Embryonic facial prominence (tissue), 1 donor: ENCODE results near the gene TRIM6.
"Not testable (repeated sequence)": the region's sequence is repeated elsewhere in the genome, so short reads cannot be mapped to it uniquely, and the experiment has no call there.

Experiments used
- DNase-seq: peaks from one replicate; pipeline ENCODE4 v3.0.0-alpha.2; 2016; ENCODE audit errors: extremely low spot score

Gene TRIM6, protein sequence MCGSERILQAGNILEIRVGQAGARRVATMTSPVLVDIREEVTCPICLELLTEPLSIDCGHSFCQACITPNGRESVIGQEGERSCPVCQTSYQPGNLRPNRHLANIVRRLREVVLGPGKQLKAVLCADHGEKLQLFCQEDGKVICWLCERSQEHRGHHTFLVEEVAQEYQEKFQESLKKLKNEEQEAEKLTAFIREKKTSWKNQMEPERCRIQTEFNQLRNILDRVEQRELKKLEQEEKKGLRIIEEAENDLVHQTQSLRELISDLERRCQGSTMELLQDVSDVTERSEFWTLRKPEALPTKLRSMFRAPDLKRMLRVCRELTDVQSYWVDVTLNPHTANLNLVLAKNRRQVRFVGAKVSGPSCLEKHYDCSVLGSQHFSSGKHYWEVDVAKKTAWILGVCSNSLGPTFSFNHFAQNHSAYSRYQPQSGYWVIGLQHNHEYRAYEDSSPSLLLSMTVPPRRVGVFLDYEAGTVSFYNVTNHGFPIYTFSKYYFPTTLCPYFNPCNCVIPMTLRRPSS

DNA sequence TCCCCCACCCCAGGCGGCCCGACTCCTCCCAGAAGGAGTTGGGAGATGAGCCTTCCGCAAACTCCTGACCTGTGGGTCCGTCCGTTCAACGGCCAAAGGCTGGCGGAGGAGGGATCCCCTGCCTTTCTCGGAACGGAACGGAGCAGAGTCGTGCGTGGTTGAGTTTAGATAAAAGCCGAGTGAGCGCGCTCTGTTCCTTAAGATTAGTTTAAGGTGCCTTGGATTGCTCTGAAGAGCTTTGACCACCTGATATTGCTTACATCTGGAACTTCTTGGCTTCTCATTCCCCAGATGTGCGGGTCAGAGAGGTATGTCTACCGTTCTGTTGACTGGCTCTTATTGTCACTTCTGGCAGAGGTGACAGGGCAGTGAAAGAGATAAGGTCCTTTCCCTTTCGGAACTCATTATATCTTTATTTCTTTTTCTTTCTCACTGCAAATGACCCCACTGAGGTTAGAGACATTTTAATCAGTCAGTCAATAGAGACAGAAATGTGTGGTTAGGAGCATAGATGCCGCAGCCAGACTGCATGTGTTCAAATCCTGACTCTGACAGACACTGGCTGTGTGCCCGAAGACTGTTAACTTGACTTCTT, at the start of gene TRIM6:
Gene TRIM6, plus strand, starts transcription at position 31 of the 595 bp plus-strand sequence. Its CDS starts 261 bp downstream, at position 292.
- DNase-seq, result no peak

DNA sequence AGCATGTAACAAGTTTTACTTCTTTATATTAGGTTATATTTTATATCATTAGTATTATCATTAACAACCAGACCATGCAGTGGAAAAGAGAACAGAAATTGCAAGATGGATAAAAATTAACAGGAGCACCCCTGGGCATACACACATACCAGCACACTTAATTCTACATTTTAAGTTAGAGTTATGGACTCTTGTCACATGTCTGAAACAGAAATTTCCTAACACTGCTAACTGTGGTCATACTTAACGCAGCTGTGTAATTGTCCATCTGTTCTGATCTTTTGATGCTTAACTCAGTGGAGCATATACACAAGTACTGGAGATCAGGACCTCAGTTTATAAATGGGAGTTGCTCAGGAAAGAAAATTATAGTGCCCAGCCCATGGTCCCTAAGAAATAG, 48.5 kb upstream of the TRIM6 start:
- no peak for DNase-seq

DNA sequence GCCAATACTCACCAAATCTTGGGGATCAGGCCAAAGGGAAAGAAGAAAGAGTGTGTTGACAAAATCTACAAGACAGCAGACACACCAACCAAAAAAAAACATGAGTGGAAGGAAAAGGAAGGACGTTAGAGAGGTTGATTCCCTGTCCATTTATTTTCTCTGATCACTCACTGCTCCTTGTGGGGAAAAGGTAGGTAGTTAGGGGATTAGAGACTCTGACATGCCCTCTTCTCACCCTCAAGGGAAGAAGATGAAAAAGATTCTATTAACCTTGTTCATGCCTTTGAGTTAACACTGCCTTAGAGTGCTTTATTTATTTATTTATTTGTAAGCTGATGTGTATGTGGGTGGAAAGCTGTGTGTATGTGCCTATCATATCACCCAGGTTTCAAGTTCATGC, 48.0 kb upstream of the TRIM6 start, which contains the start of gene OR52H1:
Gene OR52H1, minus strand, starts transcription at position 101 of the 400 bp plus-strand sequence. CDS start 3,035 bp downstream, outside the sequence.
- no peak for DNase-seq

DNA sequence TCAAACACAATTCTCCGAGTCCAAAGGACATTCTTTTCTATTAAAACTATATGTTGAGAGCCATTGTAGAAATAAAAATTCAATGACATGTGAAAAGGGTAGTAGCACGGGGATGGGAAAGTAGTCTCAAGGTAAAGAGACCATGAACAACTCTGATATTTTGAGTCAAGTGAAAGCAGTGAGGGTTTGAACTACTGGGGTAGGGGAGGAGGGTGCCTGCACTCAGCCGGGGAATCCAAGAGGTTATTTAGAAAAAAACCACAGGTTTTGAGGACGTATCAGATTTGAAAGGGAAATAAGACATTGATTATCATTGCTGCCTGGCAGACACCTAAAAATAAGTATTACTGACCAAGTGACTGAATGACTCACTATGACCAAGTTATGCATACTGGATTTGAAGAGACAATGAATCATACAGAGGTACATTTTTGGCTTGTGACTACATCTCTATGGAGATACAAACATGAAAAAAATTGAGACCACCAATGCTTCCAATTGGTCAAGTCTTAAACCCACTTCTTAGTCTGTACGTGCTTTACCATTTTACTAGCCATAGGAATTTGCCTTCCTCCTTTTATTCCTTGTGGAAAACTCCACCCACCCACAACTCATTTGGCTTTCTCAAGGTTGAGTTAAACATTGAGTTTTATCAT, 45.9 kb upstream of the TRIM6 start:
- DNase-seq, result no peak

DNA sequence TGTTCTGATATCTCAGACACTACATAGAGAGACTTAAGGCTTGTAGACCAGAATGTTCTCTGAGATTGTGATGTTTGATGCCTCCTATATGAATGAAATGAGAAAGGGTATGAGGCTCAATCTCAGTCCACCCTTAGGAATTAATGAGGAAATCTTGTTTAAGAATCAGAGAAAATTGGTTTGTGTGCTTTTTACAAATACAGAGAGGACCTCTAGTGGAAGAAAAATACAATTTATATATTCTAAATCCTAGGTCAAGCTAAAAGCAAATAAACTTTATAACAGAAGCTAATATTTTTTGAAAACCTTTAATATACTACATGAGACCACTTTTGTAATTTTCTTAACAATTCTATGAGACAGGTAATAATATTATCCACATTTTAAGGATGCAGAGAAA, 43.1 kb upstream of the TRIM6 start:
- no peak for DNase-seq

DNA sequence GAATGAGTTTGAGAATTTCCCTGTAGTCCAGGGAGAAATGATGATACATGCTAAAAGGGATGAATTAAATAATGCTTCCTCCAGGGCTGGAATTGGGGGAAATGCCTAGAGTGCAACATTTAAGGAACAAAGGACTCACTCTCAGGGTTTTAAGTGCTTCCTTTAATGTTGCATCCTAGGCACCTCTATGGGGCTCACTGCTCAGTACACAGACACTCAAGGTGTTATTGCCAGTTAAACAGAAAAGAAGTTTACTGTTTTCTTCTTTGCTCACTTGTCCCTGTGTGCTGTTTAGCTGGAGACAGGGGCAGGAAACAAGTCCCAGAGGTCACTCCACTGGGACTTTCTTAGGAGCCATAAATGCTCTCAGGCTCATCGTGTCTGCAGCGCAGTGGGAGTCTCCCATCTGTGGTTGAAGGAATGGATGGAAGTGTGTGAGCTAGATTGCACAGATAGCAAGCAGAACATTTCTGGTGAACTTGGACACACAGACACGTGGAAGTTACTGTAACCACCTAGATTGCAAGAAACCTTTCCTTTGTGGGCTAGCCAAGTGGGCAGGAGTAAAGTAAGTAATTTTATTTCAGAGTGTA, 39.7 kb upstream of the TRIM6 start:
- no peak for DNase-seq

DNA sequence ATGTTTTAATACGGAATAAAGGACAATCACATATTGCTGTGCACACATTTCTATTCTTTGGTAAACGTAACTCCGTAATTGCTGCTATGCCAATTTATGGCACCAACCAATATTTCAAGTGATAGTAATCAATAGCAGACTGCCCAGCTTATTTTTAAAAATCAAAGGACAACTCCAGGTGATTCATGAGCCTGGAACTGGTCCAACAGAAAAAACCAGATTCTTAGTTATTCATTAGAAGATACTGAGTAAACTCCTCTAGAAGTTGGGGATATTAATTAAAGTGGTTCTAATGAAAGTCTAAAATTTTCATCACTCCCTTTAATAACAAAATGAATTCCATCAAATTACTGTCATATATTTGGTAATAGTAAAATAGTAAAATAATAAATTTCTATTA, 38.7 kb upstream of the TRIM6 start:
- no peak for DNase-seq

DNA sequence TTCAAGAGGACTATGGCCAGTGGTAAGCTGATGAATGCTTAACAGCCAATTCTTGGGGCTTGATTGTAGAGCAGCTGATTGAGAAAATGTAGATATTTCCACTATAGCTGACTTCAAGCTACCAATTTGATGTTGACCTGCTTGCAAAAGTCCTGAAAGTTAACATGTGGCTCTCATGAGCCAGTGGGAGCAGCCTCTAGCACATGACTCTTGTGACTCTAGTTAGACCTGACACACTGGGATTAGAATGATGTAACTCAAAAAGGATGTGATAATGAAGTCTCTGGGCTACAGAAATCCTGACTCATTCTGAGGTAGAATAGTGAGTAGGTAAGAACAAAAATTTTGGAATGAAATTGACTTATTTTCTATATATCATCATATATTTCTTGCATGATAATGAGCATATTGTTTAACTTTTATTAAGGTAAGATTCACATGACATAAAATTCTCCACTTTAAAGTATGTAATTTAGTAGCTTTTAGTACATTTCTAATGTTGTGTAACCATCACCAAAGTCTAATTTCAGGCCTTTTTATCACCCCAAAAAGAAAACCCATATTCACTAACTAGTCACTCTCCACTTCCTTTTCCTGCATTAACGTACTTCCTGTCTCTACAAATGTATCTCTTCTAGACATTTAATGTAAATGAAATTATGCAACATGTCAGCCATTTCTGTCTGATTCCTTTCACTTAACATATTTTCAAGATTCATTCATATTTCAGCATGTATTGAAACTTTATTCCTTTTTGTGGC, 32.0 kb upstream of the TRIM6 start:
- no peak for DNase-seq

DNA sequence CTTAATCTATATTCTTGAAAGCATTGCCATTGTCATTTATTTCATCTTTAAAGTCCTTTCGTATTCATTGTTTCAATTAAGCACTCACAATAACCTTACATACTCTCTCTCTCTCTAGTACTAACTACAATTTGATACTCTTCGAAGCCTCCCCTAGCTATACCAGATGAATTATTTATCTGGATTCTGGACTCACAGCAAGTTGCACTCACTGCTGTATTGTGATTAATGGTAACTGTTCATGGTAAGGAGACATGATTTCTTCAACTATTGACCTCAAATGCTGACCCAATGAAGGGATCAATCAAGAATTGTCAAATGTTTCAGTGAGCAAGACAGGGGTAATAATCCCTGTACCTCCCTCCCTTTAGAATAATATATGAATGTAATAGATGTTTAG, 21.8 kb upstream of the TRIM6 start:
- no peak for DNase-seq

DNA sequence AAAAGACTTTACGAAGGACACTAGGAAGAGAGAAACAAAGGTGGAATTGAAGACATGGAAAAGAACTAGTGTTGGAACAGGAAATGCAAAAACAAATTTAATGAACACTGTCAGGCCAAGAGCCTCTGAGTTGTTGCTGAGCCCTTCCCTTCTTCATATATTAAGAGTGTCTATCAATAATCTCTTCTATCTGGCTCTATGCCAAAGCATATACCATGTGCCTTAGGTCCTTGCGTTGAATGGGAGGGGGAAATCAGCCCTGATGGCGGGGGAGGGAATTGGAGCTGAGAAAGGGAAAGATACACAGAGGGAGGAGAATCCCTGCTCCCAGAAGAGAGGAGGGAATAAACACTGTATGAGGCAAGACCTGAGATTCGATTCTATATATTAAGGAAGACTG, 21.3 kb upstream of the TRIM6 start:
- no peak for DNase-seq

DNA sequence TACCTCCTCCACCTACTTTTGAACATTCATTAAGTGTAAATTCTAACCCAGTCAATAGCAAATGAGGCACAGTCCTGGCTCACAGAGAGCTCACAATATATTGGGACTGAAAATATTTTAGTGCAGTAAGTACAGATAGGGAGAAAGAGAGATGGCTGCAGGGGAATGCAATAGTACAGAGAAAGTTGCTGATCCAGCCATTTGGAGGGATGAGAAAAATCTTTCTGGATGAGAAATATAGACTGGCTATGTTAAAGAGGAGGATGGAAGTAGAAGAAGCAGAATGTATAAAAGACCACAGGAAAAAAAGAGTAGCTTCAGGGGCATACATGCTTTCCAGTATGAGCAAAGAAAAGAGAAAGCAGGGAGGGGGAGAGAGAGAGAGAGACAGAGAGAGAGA, 19.3 kb upstream of the TRIM6 start:
- no peak for DNase-seq

DNA sequence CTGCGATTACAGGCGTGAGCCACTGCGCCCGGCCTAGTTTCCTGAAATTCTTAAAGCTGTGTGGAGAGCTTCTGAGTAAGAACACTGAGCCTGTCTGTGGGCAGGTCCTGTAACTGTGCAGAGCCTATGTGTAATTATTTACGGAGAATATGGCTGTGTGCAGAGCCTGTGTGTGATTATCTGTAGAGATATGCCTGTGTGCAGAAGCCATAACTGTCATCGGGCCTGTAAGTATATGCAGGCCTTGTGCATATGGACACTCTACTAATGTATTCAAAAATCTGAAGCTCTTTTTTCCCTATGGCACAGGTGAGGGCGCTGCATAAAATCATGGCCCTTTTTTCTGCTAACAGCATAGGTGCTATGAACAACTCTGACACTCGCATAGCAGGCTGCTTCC, 15.9 kb upstream of the TRIM6 start, which contains the start of gene OR52B6:
Gene OR52B6, plus strand, starts transcription at position 301 of the 400 bp plus-strand sequence. Its CDS starts 0 bp downstream, at position 301.
- no peak for DNase-seq

DNA sequence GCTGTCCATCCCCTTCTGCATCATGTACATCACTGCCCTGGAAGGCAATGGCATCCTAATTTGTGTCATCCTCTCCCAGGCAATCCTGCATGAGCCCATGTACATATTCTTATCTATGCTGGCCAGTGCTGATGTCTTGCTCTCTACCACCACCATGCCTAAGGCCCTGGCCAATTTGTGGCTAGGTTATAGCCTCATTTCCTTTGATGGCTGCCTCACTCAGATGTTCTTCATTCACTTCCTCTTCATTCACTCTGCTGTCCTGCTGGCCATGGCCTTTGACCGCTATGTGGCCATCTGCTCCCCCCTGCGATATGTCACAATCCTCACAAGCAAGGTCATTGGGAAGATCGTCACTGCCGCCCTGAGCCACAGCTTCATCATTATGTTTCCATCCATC, 15.4 kb upstream of the TRIM6 start:
- DNase-seq, result no peak

DNA sequence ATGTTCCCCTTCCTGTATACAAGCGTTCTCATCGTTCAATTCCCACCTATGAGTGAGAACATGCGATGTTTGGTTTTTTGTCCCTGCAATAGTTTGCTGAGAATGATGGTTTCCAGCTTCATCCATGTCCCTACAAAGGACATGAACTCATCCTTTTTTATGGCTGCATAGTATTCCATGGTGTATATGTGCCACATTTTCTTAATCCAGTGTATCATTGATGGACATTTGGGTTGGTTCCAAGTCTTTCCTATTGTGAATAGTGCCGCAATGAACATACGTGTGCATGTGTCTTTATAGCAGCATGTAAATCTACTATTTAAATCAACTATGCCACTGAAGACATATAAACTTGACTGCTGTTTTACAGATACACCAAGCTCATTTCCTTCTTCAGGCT, 12.0 kb upstream of the TRIM6 start:
- not testable (repeated sequence) for DNase-seq

DNA sequence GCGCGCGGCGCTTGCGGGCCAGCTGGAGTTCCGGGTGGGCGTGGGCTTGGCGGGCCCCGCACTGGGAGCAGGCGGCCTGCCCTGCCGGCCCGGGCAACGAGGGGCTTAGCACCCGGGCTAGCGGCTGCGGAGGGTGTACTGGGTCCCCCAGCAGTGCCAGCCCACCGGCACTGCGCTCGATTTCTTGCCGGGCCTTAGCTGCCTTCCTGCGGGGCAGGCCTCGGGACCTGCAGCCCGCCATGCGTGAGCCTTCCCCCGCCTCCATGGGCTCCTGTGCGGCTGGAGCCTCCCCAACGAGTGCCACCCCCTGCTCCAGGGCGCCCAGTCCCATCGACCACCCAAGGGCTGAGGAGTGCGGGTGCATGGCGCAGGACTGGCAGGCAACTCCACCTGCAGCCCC, 6.5 kb upstream of the TRIM6 start:
- not testable (repeated sequence) for DNase-seq

DNA sequence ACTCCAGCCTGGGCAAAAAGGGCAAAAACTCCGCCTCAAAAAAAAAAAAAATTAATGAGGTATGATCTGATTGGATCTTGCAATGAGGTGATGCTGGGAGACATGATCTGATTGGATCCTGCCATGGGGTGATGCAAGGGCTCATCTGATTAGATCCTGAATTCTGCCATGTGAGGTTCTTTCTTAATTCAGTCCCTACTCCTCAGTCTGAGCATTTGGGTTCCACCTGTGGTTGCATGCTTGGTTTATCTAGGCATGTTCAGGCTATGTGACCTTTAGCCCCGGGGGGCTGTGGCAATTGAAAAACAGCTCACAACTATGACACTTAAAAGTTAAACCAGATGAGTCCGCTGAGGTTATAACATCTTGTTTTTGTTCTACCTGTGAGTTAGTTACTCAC, 4.8 kb upstream of the TRIM6 start:
- DNase-seq, result no peak

DNA sequence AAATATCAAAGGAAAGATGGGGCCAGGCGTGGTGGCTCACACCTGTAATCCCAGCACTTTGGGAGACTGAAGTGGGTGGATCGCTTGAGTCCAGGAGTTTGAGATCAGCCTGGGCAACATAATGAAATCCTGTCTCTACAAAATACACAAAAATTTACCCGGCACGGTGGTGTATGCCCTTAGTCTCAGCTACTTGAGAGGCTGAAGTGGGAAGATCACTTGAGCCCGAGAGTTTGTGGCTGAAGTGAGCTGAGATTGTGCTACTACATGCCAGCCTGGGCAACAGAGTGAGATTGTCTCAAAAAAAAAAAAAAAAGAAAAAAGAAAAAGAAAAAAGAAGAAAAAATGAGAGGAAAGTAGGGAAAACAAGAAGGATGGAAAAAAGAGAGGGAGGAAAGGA, 3.8 kb upstream of the TRIM6 start:
- no peak for DNase-seq

DNA sequence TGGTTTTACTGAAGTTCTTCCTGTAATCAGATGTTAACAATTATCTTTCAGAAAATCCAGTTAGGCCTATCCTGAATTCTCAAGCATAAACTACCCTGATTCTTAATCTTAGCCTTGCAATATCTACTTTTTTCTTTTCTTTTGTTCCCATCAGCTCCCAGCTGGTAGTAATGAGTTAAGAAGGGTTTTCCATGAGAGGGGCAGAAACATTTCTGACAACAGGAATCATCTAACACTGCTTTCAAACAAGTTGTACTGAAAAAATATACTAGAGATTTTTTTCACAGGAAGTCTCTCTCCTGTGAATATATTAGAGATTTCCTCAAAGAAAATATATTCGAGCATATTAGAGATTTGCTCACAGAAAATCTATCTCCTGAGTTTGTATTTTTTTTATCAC, 3.3 kb upstream of the TRIM6 start:
- DNase-seq, result no peak

DNA sequence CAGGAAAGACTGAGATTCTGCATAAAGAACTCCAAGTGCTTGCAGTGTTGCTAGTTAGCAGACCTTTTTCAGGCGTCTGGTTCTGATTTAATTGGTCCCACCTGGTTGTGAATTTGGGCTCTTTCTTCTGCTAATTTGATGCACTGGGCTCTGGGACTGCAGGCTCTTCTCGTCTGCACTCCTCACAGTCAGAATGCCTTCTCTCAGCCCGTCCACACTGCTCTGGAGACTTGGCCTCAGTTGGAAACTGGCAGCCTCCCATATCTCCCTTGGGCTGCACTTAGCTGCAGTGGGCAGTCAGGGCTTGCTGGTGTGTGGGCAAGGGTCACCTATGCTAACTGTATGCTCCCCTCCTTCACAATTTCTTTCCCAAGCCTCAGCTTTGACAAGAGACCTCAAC, 1.5 kb downstream of the TRIM6 start:
- no peak for DNase-seq

DNA sequence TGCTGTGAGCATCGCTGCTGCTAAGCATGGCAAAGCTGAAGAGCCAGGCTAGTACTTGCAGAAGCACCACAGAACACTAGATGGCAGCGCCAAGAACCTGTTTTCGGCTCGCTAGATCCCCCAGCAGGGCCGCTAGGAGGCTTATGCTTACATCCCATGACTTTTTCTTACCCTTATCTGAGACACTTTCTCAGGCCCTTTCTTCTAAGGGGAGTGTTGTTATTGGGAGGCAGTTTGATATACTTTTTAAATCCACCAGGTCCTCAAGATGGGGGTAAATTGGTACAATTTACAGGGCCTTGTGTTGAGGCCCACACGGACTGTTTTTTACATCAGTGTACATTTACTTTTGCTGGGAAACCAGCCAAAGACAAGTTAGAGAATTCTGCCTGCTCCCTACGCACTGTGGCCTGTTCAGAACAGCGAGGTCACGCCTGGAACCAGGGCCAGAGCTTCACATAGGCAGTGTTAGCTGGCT, 4.0 kb downstream of the TRIM6 start:
- no peak for DNase-seq

DNA sequence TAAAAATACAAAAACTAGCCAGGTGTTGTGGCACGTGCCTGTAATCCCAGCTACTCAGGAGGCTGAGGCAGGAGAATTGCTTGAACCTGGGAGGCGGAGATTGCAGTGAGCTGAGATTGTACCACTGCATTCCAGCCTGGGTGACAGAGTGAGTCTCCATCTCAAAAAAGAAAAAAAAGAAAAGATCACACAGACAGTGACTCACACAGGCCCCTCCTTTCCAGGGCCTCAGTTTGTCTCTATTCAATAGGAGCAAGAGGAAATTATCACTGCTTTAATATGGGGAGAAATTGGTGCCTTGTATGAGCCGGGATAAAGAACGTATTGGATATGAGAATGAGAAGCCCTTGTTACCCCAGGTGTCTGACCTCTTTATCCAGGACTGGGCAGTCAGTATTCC, 6.4 kb downstream of the TRIM6 start:
- not testable (repeated sequence) for DNase-seq
